ENCODE measurements around the gene GLT1D1.

DNA sequence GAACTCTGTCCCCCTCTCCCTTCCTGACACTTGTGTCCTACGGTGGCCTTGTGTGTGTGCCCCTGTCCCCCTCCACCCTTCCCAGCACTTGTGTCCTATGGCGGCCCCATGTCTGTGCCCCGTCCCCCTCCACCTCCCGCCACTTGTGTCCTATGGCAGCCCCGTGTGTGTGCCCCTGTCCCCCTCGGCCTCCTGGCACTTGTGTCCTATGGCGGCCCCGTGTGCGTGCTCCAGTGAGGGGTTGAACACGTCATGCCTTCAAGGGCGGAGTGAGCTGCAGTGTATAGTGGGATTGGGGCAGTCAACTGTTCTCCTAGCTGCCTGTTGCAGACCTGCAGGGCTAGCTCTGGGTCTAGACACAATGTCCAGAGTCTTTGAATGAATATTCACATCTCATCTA lies 108.7 kb downstream of the GLT1D1 start:
- TF ChIP-seq, protein P1, sequence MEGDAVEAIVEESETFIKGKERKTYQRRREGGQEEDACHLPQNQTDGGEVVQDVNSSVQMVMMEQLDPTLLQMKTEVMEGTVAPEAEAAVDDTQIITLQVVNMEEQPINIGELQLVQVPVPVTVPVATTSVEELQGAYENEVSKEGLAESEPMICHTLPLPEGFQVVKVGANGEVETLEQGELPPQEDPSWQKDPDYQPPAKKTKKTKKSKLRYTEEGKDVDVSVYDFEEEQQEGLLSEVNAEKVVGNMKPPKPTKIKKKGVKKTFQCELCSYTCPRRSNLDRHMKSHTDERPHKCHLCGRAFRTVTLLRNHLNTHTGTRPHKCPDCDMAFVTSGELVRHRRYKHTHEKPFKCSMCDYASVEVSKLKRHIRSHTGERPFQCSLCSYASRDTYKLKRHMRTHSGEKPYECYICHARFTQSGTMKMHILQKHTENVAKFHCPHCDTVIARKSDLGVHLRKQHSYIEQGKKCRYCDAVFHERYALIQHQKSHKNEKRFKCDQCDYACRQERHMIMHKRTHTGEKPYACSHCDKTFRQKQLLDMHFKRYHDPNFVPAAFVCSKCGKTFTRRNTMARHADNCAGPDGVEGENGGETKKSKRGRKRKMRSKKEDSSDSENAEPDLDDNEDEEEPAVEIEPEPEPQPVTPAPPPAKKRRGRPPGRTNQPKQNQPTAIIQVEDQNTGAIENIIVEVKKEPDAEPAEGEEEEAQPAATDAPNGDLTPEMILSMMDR (conservative IDR thresholded peaks at IDR 0.05 in 1 of 2, IDR thresholded peaks at IDR 0.05 in 1 of 2; ENCODE audit: low read depth in 1 of 2, low read length in 2 of 2) = no peak
- TF ChIP-seq EZH2 (IDR thresholded peaks at IDR 0.05; ENCODE audit: low read length, missing control alignments) = no peak

Data from fibroblast of lung (primary cell).